CD4-positive, alpha-beta T cell treated with Interleukin-1 beta for 1 hour (primary cell): ENCODE results near the gene MYEOV.

Experiments used
- DNase-seq, 2 donors: peaks; one replicate each; pipeline ENCODE4 v3.0.0-alpha.2; 2020 to 2022

The MYEOV gene

GRCh38 chr11:69302447-69303020 is 8.6 kb downstream of the MYEOV start:
- DNase-seq = no peak

GRCh38 chr11:69303427-69303826 is 9.5 kb downstream of the MYEOV start:
- no peak for DNase-seq

- no peak for DNase-seq
Measured at GRCh38 chr11:69304258-69304657, 10.3 kb downstream of the MYEOV start.

- DNase-seq = no peak
Measured at GRCh38 chr11:69304686-69305085, 10.7 kb downstream of the MYEOV start.

GRCh38 chr11:69305885-69306540 is 12.1 kb downstream of the MYEOV start:
- no peak for DNase-seq

GRCh38 chr11:69306821-69307220 is 12.9 kb downstream of the MYEOV start:
- DNase-seq = no peak

- DNase-seq = no peak
Measured at GRCh38 chr11:69307421-69307820, 13.5 kb downstream of the MYEOV start.

GRCh38 chr11:69307871-69308431 is 14.0 kb downstream of the MYEOV start:
- DNase-seq = no peak

GRCh38 chr11:69308491-69308911 is 14.5 kb downstream of the MYEOV start:
- no peak for DNase-seq

GRCh38 chr11:69308936-69309615 is 15.1 kb downstream of the MYEOV start:
- DNase-seq = no peak

- DNase-seq = no peak
Measured at GRCh38 chr11:69309631-69310280, 15.8 kb downstream of the MYEOV start.

GRCh38 chr11:69310351-69310750 is 16.4 kb downstream of the MYEOV start:
- no peak for DNase-seq

- DNase-seq = no peak
Measured at GRCh38 chr11:69310934-69311766, 17.2 kb downstream of the MYEOV start.

GRCh38 chr11:69311767-69312385 is 17.9 kb downstream of the MYEOV start:
- peak in 1 of 2 donors; percentile 21 for DNase-seq

GRCh38 chr11:69312453-69313404 is 18.8 kb downstream of the MYEOV start:
- no peak for DNase-seq

- no peak for DNase-seq
Measured at GRCh38 chr11:69313992-69314391, 20.0 kb downstream of the MYEOV start.

GRCh38 chr11:69314555-69314954 is 20.6 kb downstream of the MYEOV start:
- DNase-seq = no peak

- DNase-seq = no peak
Measured at GRCh38 chr11:69316956-69317355, 23.0 kb downstream of the MYEOV start.

GRCh38 chr11:69317401-69318092 is 23.6 kb downstream of the MYEOV start:
- no peak for DNase-seq

- no peak for DNase-seq
Measured at GRCh38 chr11:69318093-69318420, 24.1 kb downstream of the MYEOV start.
